HEK293 (cell line): ENCODE data around the gene SCYL1.

Experiments
- BCL11A ChIP-seq: fragments of 450-650 bp; formaldehyde crosslinking; IDR thresholded peaks from 2 replicates; pipeline ENCODE4 v1.5.1; 2016; ENCODE audit warnings: low read depth, missing biosample characterization, missing genetic modification characterization
- BCL11B ChIP-seq: fragments of 450-650 bp; formaldehyde crosslinking; IDR thresholded peaks from 2 replicates; pipeline ENCODE4 v1.5.1; 2016; ENCODE audit warnings: low read depth, missing biosample characterization, missing genetic modification characterization
- GLIS2 ChIP-seq: fragments of 450-650 bp; formaldehyde crosslinking; IDR thresholded peaks from 2 replicates; pipeline ENCODE4 v1.5.1; 2016; ENCODE audit warnings: missing biosample characterization, missing genetic modification characterization
- HIC1 ChIP-seq: fragments of 450-650 bp; formaldehyde crosslinking; IDR thresholded peaks from 2 replicates; pipeline ENCODE4 v1.5.1; 2016; ENCODE audit warnings: missing biosample characterization, missing genetic modification characterization
- INSM2 ChIP-seq: fragments of 450-650 bp; formaldehyde crosslinking; IDR thresholded peaks from 2 replicates; pipeline ENCODE4 v1.5.1; 2016; ENCODE audit warnings: missing biosample characterization, missing genetic modification characterization
- KLF1 ChIP-seq: fragments of 450-650 bp; formaldehyde crosslinking; IDR thresholded peaks from 2 replicates; pipeline ENCODE4 v1.5.1; 2016; ENCODE audit warnings: missing biosample characterization, missing genetic modification characterization
- KLF17 ChIP-seq: fragments of 450-650 bp; formaldehyde crosslinking; IDR thresholded peaks from 2 replicates; pipeline ENCODE4 v1.5.1; 2016; ENCODE audit warnings: missing biosample characterization, missing genetic modification characterization
- KLF7 ChIP-seq: fragments of 450-650 bp; formaldehyde crosslinking; IDR thresholded peaks from 2 replicates; pipeline ENCODE4 v1.5.1; 2016; ENCODE audit warnings: missing biosample characterization, missing genetic modification characterization, borderline replicate concordance
- PRDM10 ChIP-seq: fragments of 450-650 bp; formaldehyde crosslinking; IDR thresholded peaks from 2 replicates; pipeline ENCODE4 v1.5.1; 2016; ENCODE audit warnings: missing biosample characterization, missing genetic modification characterization
- YY1 ChIP-seq: fragments of 450-650 bp; formaldehyde crosslinking; IDR thresholded peaks from 2 replicates; pipeline ENCODE4 v1.5.1; 2018; ENCODE audit warnings: missing biosample characterization, missing genetic modification characterization
- ZBTB44 ChIP-seq: fragments of 450-650 bp; IDR thresholded peaks from 2 replicates; pipeline ENCODE4 v1.5.1; 2018; ENCODE audit warnings: missing biosample characterization, mild to moderate bottlenecking, missing genetic modification characterization
- ZBTB7A ChIP-seq: fragments of 450-650 bp; formaldehyde crosslinking; IDR thresholded peaks from 2 replicates; pipeline ENCODE4 v1.5.1; 2016; ENCODE audit warnings: low read depth, missing biosample characterization, missing genetic modification characterization
- ZFP3 ChIP-seq: fragments of 450-650 bp; formaldehyde crosslinking; IDR thresholded peaks from 2 replicates; pipeline ENCODE4 v1.5.1; 2016; ENCODE audit warnings: low read depth, missing biosample characterization, missing genetic modification characterization
- ZNF133 ChIP-seq: fragments of 450-650 bp; formaldehyde crosslinking; IDR thresholded peaks from 2 replicates; pipeline ENCODE4 v1.5.1; 2016; ENCODE audit warnings: missing biosample characterization, missing genetic modification characterization
- ZNF221 ChIP-seq: fragments of 450-650 bp; formaldehyde crosslinking; IDR thresholded peaks from 2 replicates; pipeline ENCODE4 v1.5.1; 2017; ENCODE audit warnings: missing biosample characterization, missing genetic modification characterization, borderline replicate concordance
- ZNF23 ChIP-seq: fragments of 450-650 bp; formaldehyde crosslinking; IDR thresholded peaks from 2 replicates; pipeline ENCODE4 v1.5.1; 2016; ENCODE audit warnings: missing biosample characterization, missing genetic modification characterization, borderline replicate concordance
- ZNF292 ChIP-seq: fragments of 450-650 bp; formaldehyde crosslinking; IDR thresholded peaks from 2 replicates; pipeline ENCODE4 v1.5.1; 2016; ENCODE audit warnings: low read depth, missing biosample characterization, missing genetic modification characterization, borderline replicate concordance
- ZNF580 ChIP-seq: fragments of 450-650 bp; formaldehyde crosslinking; IDR thresholded peaks from 2 replicates; pipeline ENCODE4 v1.5.1; 2016; ENCODE audit warnings: missing biosample characterization, missing genetic modification characterization
- ZNF747 ChIP-seq: fragments of 450-650 bp; formaldehyde crosslinking; IDR thresholded peaks from 2 replicates; pipeline ENCODE4 v1.5.1; 2016; ENCODE audit warnings: missing biosample characterization, missing genetic modification characterization
- ZNF76 ChIP-seq: fragments of 450-650 bp; formaldehyde crosslinking; IDR thresholded peaks from 2 replicates; pipeline ENCODE4; 2016; ENCODE audit warnings: low read depth, missing biosample characterization, missing genetic modification characterization, borderline replicate concordance
- ZSCAN30 ChIP-seq: fragments of 450-650 bp; IDR thresholded peaks from 2 replicates; pipeline ENCODE4 v1.5.1; 2018; ENCODE audit warnings: missing biosample characterization, mild to moderate bottlenecking, missing genetic modification characterization, moderate library complexity

The SCYL1 gene

GRCh38 chr11:65569973-65570918, 45.4 kb downstream of the SCYL1 start, which contains the start of gene ZNRD2 (continued):
- TF ChIP-seq PRDM10: peak; percentile 93
- TF ChIP-seq BCL11B (tag by site-specific recombination): no peak; the same call in 1 of the 2 replicates
- 0 out of 2 replicates have a peak, but pooled peaks have one; percentile 27 for TF ChIP-seq HIC1 (tag by site-specific recombination)
- peak; percentile 86 for TF ChIP-seq ZSCAN30 (tag by site-specific recombination)
- no peak for TF ChIP-seq ZFP3 (tag by site-specific recombination)
- TF ChIP-seq ZNF292 (tag by site-specific recombination): no peak
- TF ChIP-seq ZNF221 (tag by site-specific recombination): no peak
- TF ChIP-seq ZBTB44 (tag by site-specific recombination): no peak
- peak; percentile 71 for TF ChIP-seq KLF17 (tag by site-specific recombination)
- no peak for TF ChIP-seq ZBTB7A (tag by site-specific recombination)
- no peak for TF ChIP-seq ZNF133 (tag by site-specific recombination)
- peak; percentile 87 for TF ChIP-seq KLF7 (tag by site-specific recombination)
- TF ChIP-seq ZNF747 (tag by site-specific recombination): no peak
- TF ChIP-seq INSM2: 0 out of 2 replicates have a peak, but pooled peaks have one; percentile 6
- no peak for TF ChIP-seq ZNF23 (tag by site-specific recombination)
- TF ChIP-seq ZNF76: peak; percentile 83
- TF ChIP-seq YY1 (tag by site-specific recombination): peak; percentile 82; the same call in 1 of the 2 replicates
- peak; percentile 95 for TF ChIP-seq ZNF580 (tag by site-specific recombination)
- no peak for TF ChIP-seq BCL11A
- TF ChIP-seq GLIS2 (tag by site-specific recombination): peak; percentile 97
- peak; percentile 80 for TF ChIP-seq KLF1 (tag by site-specific recombination)
